GM18498 (cell line): ENCODE data around the gene BARX1.

ENCODE experiments used
- ATAC-seq: cut with Tn5 transposase; IDR thresholded peaks from one replicate; pipeline ENCODE4 v1.9.1; 2021; ENCODE audit warnings: mild to moderate bottlenecking, moderate library complexity; ENCODE audit not compliant: unreplicated experiment

Gene BARX1

DNA sequence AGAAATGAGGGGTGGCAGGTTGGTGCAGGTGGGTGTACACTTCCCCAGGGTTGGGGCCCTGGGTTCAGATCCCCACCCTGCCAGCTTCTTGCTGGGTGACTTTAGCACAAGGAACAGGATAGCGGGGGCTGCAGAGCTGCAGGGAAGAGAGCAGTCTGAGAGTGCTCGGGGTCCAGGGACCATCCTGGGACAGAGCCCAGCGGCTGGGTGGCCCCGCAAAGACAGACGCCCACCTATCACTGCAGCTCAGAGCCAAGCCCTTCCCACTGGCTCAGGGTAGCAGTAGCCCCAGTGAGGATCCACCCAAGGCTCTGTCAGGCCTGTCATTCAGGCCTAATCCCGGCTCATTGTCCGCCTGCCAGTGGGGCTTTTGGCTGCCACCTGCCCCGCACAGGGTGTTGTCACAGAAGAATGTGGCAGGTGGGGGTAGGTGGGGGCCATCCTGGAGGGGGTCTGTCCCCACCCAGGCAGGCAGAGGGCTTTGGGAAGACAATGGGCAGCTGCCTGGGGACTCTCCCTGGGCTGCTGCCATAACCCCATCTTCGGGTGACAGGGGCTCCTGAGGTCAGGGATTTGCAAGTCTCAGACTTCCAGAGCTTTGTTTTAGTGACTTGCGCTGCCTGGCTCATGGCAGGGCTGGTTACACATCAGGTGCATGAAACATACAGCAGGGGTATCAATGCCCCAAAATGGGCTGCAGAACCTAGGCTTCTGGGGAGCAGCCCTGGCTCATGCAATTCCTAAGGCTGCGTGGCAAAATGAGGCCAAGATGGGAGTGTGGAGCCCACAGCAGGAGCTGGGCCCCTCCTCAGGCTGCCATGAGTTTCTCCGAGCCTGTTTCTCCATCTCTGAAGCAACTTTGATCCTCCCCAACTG is 52.1 kb downstream of the BARX1 start:
- ATAC-seq, result no peak

DNA sequence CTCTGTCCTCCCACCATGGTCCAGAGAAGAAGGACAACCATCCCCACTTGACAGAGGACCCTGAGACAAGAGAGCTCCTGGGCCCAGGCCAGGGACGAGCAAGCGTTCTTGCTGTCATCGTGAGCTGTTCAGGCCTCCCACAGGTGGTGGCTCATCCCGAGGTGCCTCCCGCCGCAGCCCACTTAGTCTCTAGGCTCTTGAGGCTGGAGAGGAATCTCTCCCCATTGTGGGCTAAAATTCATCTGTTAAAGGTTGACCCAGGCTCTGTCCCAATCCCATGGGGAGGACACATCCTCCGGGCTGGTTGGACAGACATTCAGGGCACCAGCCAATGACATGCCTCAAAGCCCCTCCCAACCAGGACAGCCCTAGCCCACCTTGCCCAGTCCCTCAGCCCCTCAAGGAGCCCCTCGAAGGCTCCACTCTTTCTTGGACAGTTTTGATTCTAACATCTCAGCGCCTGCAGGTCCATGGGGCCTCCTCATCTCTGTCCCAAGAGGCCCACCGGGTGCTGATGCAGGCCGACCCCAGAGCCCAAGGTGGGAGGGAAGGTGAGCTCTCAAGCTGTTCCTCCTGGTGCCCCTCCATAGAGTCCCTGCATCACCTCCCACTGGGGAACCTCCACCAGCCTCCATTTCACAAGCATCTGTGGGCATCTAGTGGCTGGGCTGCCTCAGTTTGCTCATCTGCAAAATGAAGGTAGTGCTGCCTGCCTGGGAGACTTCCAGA is 52.9 kb downstream of the BARX1 start:
- no peak for ATAC-seq
